Measurements from ENCODE around the gene PPP2R5C.
A peak's percentile ranks its signal among the peaks of the same experiment; 100 is the strongest.
"Not testable (repeated sequence)": the region's sequence is repeated elsewhere in the genome, so short reads cannot be mapped to it uniquely, and the experiment has no call there.

PPP2R5C gene

GRCh38 chr14:101957406-101958234 lies 196.1 kb downstream of the PPP2R5C start:
- no peak for DNase-seq

GRCh38 chr14:101958418-101959180 lies 197.1 kb downstream of the PPP2R5C start:
- no peak for DNase-seq

DNA sequence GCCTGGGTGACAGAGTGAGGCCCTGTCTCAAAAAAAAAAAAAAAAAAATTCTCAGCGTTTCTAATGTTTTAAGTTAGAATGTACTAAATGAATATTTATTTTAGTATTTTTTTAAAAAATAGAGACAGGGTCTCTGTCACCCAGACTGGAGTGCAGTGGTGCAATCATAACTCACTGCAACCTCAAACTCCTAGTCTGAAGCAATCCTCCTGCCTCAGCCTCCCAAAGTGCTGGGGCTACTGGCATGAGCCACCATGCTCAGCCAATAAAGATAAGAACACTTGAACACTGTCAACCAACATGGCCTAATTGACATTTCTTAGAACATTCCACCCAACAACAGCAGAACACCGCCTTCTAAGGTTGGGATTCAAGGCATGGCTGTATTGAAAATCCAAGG lies 197.8 kb downstream of the PPP2R5C start:
- no peak for DNase-seq

GRCh38 chr14:101960225-101960624 lies 198.7 kb downstream of the PPP2R5C start:
- DNase-seq = peak in 1 of 2 experiments; percentile 50

DNA sequence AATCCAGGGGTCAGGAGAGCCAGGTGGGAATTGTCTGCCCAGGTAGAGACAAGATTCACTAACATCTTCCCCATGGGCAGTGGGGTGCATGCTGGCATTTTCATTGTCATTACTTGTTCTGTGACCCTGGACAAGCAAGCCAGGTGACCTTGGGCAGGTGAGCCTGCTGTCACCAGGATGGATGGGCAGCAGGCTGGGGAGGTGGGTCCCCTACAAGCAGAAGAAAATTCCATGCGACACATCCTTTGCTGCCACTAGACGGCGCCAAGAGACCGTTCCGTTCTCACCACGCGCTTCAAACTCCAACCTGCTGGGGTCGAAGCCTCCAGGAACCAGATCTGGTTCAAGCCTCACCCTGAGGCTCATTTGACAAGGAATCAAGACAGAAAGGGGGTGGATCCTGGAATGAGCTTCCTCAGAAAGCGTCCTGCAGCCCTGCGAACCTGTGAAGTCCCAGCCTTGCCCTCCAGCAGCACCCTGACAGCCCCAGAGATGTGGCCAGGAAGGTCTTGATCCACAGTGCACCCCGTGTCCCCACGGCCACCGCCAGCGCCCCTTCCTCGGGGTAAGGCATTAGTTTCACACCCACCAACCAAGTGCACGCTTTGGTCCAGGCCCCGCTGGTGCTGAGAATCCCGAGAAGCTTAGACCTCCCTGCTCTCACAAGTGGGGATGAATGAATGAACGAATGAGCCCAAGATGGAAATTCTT lies 199.7 kb downstream of the PPP2R5C start:
- peak; percentile 63 to 89 for DNase-seq

GRCh38 chr14:101961746-101962502 lies 200.4 kb downstream of the PPP2R5C start:
- no peak for DNase-seq

DNA sequence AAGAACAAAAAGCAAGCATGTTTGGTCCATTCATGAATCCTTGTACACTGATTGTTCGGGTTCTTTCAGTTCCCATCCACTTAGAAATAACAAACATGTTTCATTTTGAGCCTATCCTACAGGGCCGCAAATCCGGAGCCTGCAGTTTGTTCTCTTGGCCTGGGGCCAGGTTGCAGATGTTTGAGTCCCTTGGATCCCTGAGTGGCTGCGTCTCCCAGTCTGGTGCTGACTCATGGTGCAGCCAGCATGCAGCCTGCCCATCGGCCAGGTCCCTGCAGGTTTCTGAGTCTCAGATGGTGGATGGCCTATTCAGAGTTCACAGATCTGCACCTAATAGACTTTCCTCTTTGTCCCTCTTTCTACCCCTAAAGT lies 201.0 kb downstream of the PPP2R5C start:
- peak; percentile 77 to 91 for DNase-seq

DNA sequence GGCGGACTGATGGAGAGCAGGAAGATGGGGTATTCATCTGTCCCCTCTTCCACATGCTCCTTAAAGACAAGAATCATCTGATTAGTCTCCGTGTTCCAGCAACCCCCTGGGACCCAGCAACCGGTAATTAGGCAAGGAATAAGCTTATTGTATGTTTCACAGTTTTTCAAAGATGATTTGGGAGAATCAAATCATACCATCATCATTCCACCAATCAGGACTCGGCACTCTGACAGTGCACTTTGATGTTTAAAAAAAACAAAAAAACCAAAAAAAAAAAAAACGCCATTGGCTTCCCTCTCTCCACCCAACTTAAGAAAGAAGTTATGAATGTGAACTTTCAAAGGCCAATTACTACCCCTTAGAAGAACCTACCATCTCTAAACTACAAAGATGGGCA lies 201.5 kb downstream of the PPP2R5C start:
- no peak for DNase-seq

GRCh38 chr14:101963656-101964296 lies 202.3 kb downstream of the PPP2R5C start:
- no peak for DNase-seq

- peak; percentile 98 to 100 for DNase-seq
Measured at GRCh38 chr14:101964297-101965180, 203.0 kb downstream of the PPP2R5C start, which contains the start of gene DYNC1H1. DYNC1H1 (plus strand) TSS chr14:101964573; CDS start chr14:101964692, 119 bp downstream.

DNA sequence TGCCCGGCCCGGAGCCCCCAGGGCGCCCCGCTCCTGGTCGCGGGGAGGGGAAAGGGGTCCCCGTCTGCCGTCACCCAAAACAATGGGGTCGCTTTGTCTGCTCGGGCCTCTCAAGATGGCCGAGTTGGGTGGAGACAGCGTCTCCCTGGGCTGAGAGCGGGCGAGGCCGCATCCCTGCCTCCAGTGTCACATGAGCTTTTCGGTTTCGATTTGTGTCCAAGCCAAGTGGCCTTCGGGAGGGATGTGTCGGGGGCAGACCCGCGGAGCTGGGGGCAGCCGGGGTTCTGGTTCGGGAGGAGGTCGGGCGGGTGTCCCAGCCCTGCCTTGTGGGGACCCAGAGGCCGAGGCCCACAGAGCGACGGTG lies 203.7 kb downstream of the PPP2R5C start:
- peak in 1 of 2 experiments; percentile 49 for DNase-seq

GRCh38 chr14:101965770-101966722 lies 204.5 kb downstream of the PPP2R5C start:
- DNase-seq = no peak

- DNase-seq = no peak
Measured at GRCh38 chr14:101966742-101967141, 205.2 kb downstream of the PPP2R5C start.

DNA sequence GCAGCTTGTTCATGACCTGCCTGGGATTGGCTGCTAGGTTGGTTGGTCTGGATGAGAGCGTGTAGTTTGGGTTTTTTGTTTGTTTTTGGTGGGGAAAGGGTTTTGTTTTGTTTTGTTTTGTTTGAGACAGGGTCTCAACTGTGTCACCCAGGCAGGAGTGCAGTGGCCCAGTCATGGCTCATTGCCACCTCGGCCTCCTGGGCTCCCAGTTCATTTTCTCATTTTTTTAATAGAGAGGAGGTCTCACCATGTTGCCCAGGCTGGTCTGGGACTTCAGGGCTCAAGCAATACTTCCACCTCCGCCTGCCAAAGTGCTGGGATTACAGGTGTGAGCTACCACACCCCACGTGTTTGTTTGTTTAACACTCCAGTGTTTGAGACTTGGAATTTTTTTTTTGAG lies 206.7 kb downstream of the PPP2R5C start:
- no peak for DNase-seq

DNA sequence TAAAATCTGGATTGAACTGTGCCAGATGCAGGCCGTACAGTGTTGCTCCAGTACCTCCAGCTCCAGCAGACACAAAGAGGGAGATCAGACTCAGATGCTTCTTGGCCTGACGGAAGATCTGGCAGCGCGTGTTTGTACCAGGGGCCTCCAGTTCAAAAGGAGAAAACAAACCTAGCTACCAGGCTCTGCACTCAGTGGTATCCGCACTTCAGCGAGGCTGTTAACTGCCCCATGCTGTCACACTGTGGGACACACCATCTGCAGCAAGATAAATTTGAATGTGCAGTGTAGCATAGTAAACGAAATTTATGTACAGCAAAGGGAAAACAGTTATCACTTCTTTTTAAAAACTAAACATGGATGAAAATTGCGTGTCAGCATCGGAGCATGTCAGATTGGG lies 208.0 kb downstream of the PPP2R5C start:
- DNase-seq = peak in 1 of 2 experiments; percentile 37

GRCh38 chr14:101970830-101971400 lies 209.4 kb downstream of the PPP2R5C start:
- no peak for DNase-seq

- not testable (repeated sequence) for DNase-seq
Measured at GRCh38 chr14:101971458-101971857, 209.9 kb downstream of the PPP2R5C start.

DNA sequence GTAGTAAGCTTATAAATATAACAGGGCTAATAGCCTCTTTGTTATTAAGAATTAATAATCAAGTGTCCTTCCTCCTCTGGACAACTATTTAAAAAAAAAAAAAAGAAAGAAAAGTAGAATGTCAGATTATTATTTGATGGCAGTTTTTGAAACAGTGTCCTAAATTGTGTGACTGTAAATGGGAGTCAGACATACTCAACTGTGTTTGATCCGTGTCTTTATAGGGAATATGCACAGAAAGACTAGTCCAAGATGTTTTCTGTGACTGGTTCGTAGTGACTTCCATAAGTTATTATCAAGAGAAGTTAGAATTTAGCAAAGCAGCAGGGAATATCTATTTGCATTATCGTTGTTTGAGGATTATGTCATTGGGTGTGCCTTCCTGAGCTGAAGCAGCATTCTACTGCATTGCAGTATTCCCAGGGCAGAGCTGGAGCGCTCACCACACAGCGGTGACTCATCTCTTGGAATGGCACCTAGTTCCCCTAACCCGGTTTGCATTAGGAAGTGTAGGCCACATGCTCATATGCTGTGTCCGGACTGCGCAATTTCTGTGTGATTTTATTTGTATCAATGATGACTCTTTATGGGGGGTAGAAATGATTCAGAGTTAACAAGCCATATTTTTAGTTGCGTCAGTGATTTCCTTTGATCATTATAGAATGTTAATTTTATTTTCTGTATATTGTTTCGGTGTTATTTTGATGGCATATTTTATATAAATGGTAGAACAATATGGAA lies 210.8 kb downstream of the PPP2R5C start:
- DNase-seq = peak; percentile 87 to 94

GRCh38 chr14:101973356-101973755 lies 211.8 kb downstream of the PPP2R5C start:
- no peak for DNase-seq
